ENCODE results near the gene CCDC187. TPM values are rescaled to one million over a fixed set of nuclear protein-coding genes. Genes with fewer than 3 reads are reported as not detected.

CCDC187 gene
- total RNA-seq, 1 donor from 2014 or later: not detected

DNA sequence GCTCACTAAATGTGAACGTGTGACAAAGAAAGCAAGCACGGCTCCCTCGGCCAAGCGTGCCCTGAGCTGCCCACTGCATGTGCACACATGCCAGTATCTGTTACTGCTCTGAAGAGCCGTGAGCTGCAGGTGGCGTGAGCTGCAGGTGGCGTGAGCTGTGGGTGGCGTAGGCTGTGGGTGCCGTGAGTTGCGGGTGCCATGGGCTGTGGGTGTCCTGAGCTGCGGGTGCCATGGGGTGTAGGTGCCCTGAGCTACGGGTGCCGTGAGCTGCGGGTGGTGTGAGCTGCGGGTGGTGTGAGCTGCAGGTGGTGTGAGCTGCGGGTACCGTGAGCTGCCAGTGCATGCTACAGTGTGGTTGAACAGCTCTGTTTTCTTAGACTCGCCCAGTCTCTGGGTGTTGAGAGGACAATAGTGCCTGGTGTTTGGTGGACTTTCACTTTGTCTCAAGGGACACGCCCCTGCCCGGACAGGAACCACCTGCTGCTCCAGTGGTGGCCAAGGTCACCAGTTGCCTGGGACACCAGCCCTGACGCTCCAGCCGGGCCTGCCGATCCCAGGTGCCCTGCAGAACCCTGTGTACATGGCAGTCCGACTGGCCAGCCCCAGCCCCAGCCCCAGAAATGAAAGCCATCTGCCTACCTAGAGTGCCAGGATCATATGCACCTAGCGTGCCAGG is 6.7 kb downstream of the CCDC187 start:
- no peaks in the 10 kb centered on the region for H3K9me3 Mint-ChIP-seq (ENCODE audit: low read depth)
- TF ChIP-seq, protein P1, sequence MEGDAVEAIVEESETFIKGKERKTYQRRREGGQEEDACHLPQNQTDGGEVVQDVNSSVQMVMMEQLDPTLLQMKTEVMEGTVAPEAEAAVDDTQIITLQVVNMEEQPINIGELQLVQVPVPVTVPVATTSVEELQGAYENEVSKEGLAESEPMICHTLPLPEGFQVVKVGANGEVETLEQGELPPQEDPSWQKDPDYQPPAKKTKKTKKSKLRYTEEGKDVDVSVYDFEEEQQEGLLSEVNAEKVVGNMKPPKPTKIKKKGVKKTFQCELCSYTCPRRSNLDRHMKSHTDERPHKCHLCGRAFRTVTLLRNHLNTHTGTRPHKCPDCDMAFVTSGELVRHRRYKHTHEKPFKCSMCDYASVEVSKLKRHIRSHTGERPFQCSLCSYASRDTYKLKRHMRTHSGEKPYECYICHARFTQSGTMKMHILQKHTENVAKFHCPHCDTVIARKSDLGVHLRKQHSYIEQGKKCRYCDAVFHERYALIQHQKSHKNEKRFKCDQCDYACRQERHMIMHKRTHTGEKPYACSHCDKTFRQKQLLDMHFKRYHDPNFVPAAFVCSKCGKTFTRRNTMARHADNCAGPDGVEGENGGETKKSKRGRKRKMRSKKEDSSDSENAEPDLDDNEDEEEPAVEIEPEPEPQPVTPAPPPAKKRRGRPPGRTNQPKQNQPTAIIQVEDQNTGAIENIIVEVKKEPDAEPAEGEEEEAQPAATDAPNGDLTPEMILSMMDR (IDR thresholded peaks at IDR 0.05): no peak
- no peak overlapping the region for H3K27ac Mint-ChIP-seq (ENCODE audit: unreplicated experiment)
- no peak overlapping the region for H3K4me3 Mint-ChIP-seq (ENCODE audit: unreplicated experiment)
- H3K36me3 Mint-ChIP-seq (ENCODE audit: low read depth): peaks cover 1% of the 10 kb centered on the region
- DNase-seq (ENCODE audit: low spot score): no peak
- H3K27me3 Mint-ChIP-seq (ENCODE audit: low read depth): peaks cover 3% of the 10 kb centered on the region
- peaks cover 5% of the 10 kb centered on the region for H3K4me1 Mint-ChIP-seq (ENCODE audit: low read depth)

DNA sequence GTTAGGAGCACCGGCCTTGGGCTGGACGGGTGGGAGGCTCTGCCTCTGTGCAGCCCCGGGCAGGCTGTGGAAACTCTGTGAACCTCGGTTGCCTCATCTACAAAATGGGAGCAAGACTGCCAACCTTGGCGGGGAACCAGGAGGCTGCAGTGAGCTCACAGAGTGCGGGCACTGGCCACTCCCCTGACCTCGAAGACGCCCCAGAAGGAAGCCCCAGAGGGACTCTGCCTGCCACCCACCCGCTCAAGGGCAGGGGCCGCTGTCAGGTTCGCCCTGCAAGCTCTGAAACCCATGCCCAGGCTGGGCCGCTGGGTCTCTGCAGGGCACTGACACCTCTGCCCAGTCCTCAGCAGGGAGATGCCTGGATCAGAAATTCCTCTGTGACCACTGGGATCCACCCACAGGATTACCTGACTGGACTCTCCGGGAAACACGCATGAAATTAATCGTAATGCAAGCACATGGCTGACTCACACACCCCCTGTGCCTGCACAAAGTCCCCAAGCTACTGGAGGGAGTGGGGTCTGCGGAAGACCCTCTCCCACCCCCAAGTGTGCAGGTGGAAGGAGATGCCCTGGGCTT is 7.4 kb downstream of the CCDC187 start:
- Mint-ChIP-seq H3K9me3 (ENCODE audit: low read depth) (no peaks in the 10 kb centered on the region), H3K4me1 (ENCODE audit: low read depth) (peaks cover 5% of the 10 kb centered on the region), H3K27ac (ENCODE audit: unreplicated experiment) (no peak overlapping the region), H3K36me3 (ENCODE audit: low read depth) (peaks cover 1% of the 10 kb centered on the region), H3K4me3 (ENCODE audit: unreplicated experiment) (no peak overlapping the region), H3K27me3 (ENCODE audit: low read depth) (peaks cover 3% of the 10 kb centered on the region)
- TF ChIP-seq, protein P1 (IDR thresholded peaks at IDR 0.05): no peak
- no peak for DNase-seq (ENCODE audit: low spot score)

DNA sequence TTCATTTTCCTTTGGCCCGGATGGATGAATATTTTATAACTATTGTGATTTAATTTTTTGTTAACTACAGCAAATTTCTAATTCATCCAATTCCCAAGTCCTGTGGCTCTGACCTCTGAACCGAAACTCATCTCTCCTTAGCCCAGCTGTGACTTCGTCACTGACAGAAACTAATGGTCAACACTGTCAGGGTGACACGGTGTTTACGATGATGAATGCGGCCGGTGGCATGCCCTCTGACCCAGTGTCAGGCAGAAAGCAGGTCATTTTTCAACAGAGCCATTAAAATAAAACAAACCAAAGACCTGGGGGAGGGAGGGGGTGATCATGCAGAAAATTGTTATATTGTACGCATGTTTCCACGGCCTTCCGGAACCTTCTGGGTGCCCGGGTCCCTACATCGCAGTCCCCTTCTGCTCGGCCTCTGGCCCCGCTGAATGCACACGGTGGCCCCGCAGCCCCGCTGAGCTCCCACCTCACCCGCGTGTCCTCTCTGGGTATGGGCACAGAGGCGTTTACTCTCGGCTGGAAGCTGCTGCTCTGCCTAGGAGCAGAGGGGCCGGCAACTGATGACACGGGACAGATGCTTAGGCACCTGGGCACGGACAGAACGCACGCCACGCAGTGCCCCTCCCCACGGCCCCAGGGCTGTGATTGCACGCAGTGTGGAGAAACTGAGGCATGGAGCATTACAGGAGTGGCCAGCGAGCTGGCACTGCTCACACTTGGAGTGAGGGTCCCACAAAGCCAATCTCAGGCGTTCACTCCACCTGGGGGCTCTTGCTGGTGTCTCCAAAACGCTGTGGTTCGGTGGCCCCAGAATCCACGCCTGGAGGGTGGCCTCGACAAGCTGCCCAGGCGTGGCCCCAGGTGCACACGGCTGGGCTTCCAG is 8.1 kb downstream of the CCDC187 start:
- Mint-ChIP-seq H3K36me3 (ENCODE audit: low read depth) (peaks cover 1% of the 10 kb centered on the region), H3K27me3 (ENCODE audit: low read depth) (peaks cover 5% of the 10 kb centered on the region), H3K4me1 (ENCODE audit: low read depth) (peaks cover under 1% of the 10 kb centered on the region), H3K9me3 (ENCODE audit: low read depth) (no peaks in the 10 kb centered on the region), H3K4me3 (ENCODE audit: unreplicated experiment) (no peak overlapping the region), H3K27ac (ENCODE audit: unreplicated experiment) (no peak overlapping the region)
- TF ChIP-seq, protein P1 (IDR thresholded peaks at IDR 0.05): no peak
- no peak for DNase-seq (ENCODE audit: low spot score)

DNA sequence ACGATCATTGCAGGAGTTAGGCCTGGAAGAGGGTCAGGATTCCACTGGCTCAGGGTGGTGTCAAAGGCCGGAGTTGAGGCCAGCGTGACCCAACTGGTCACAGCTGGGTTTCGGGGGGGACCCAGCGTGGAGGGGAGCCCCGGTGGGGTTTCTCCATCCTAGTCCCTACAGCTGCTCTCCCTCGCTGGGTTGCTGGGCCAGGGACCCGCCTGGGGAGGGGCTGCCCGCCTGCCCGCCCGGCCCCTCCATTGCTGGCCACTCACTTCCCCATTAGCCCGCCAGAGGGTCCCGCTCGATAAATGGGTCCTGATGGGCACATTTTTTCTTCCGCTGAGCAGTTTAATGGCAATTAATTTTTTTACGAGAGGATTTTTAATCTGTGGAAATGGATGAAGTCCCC is 8.8 kb downstream of the CCDC187 start:
- TF ChIP-seq, protein P1 (IDR thresholded peaks at IDR 0.05): no peak
- Mint-ChIP-seq H3K4me1 (ENCODE audit: low read depth) (no peaks in the 10 kb centered on the region), H3K9me3 (ENCODE audit: low read depth) (no peaks in the 10 kb centered on the region), H3K36me3 (ENCODE audit: low read depth) (peaks cover 1% of the 10 kb centered on the region), H3K27me3 (ENCODE audit: low read depth) (peaks cover 5% of the 10 kb centered on the region), H3K27ac (ENCODE audit: unreplicated experiment) (no peak overlapping the region), H3K4me3 (ENCODE audit: unreplicated experiment) (no peak overlapping the region)
- no peak for DNase-seq (ENCODE audit: low spot score)

DNA sequence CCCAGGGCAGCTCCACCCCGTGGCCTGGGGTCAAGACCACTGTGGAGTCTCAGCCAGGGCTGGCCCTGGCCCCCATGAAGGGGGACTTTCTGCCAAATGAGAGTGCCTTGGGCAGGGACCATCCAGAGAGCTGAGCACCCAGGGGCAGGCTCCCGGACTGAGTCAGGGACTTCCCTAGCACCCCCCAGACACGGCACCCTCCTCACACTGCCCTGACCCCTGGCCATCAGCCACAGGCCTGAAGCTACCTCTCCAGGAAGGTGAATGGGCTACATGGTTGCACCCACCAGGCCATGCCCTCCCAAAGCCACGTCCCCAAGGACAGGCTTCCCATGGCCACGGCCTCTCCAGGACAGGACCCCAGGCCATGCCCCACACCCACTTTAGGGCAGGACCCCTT is 9.5 kb downstream of the CCDC187 start:
- TF ChIP-seq, protein P1 (IDR thresholded peaks at IDR 0.05): no peak
- peaks cover 1% of the 10 kb centered on the region for H3K36me3 Mint-ChIP-seq (ENCODE audit: low read depth)
- H3K9me3 Mint-ChIP-seq (ENCODE audit: low read depth): no peaks in the 10 kb centered on the region
- H3K4me3 Mint-ChIP-seq (ENCODE audit: unreplicated experiment): no peak overlapping the region
- DNase-seq (ENCODE audit: low spot score): no peak
- peaks cover 6% of the 10 kb centered on the region for H3K27me3 Mint-ChIP-seq (ENCODE audit: low read depth)
- H3K4me1 Mint-ChIP-seq (ENCODE audit: low read depth): no peaks in the 10 kb centered on the region
- H3K27ac Mint-ChIP-seq (ENCODE audit: unreplicated experiment): no peak overlapping the region
